Stimulated activated CD4-positive, alpha-beta T cell treated with anti-CD3 and anti-CD28 coated beads, Interleukin-4, amount 100 ng/mL, for 48 hours (primary cell): ENCODE results near the gene CCDC124.
"Not testable (repeated sequence)": the region's sequence is repeated elsewhere in the genome, so short reads cannot be mapped to it uniquely, and the experiment has no call there.

Experiments
- DNase-seq, 2 donors: peaks; one replicate each; pipeline ENCODE4 v3.0.0-alpha.2; 2020; ENCODE audit warnings: low read depth in 2 of 2

The CCDC124 gene

DNA sequence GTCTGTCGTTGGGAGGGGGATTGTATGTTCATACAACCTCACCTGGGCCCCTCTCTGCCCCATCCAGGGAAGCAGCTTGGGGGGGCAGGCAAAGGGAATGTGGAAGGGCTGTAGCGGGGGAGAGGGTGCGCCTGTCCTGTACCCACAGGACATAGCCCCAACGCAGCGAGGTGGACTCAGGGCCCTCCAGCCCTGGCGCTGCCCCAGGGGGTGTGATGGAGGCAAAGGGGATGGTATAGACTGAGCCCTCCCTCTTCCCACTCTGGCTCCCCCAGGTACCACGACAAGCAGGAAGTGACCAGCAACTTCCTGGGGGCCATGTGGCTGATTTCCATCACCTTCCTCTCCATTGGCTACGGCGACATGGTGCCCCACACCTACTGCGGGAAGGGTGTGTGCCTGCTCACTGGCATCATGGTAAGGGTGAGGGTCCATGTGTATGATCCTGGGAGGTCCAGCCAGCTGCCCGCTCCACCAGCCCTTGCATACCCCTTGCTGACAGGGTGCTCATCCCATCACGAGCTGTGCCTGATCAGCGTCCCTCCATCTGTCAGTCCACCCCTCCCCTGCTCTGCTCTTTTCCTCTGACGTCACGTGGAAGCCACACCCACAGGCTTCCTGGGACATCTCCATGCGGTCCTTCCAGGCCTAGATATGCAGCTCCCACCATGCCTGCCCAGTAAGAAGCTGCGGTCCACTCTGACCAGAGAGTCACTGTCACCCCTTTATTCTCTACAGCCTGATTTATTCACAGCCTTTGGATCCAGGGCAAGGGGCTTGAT is 52.4 kb downstream of the CCDC124 start:
- DNase-seq = no peak

DNA sequence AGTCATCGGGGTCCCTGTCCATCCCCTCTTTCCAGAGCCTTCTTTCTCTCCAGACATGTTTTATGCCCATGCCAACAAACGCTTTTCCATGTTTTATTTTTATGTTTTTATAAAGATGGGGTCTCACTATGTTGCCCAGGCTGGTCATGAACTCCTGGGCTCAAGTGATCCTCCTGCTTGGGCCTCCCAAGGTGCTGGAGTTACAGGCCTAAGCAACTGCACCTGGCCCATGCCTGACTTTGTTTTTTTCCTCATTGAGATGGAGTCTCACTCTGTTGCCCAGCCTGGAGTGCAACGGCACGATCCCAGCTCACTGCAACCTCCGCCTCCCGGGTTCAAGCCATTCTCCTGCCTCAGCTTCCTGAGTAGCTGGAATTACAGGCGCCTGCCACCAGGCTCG is 53.8 kb downstream of the CCDC124 start:
- not testable (repeated sequence) for DNase-seq

DNA sequence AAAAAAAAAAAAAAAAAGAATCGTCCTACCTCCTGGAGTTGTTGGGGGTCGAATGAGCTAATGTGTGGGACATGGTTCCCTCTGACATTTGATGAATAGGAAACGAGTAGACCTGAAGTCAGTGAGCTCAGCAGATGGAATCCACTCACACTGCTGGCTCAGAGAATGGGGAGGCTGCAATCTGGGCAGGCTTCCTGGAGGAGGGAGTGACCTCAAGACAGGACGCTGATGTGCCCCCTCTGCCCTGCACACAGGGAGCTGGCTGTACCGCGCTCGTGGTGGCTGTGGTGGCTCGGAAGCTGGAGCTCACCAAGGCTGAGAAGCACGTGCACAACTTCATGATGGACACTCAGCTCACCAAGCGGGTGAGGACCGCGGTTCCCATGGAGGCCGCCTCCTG is 55.3 kb downstream of the CCDC124 start:
- DNase-seq = no peak

- no peak for DNase-seq
These were observed 56.7 kb downstream of the CCDC124 start for GRCh38 chr19:17989425-17990094.

DNA sequence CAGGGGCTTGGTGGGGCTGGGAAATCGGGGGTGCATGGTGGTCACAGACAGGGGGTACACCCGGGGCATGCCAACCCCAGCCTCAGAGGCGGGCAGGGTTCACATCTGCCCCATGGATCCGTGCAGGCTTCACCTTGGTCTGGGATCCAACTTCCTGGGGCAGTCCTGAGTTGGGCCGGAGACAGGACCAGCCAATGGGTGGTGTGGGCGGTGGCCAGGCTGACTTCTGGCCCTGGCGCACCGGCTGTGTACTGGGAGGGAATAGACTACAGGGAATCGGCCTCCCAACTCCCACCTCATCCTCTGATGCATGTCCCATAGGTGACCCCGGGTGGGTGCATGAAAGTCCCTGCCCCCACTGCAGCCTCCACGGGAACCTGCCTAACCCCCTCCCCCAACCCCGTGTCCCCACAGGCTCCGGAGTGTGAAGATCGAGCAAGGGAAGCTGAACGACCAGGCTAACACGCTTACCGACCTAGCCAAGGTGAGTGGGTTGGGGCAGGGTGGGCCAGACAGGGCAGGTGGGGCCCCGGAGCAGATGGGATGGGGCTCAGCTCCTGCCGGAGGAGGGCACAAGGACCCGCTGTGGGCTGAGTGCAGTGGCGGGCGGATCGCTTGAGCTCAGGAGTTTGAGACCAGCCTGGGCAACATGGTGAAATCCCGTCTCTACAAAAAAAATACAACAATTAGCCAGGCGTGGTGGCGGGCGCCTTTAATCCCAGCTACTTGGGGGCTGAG is 60.4 kb downstream of the CCDC124 start:
- no peak for DNase-seq
